ENCODE results near the gene ATP6V1F.

Gene ATP6V1F

GRCh38 chr7:128833946-128834325 is 28.7 kb upstream of the ATP6V1F start:
- Histone ChIP-seq H3K36me3 (ENCODE audit: control insufficient read depth in 1 of 2, insufficient read depth in 2 of 2, low read length in 2 of 2) (peaks cover 41 to 44% of the 10 kb centered on the region in 2 experiments), H3K27me3 (ENCODE audit: insufficient read depth, low read length) (no peaks in the 10 kb centered on the region), H3K79me1 (ENCODE audit: low read length) (peaks cover 34% of the 10 kb centered on the region), H4K91ac (ENCODE audit: low read depth, low read length) (no peak overlapping the region), H2BK12ac (ENCODE audit: low read length) (no peak overlapping the region), H3K4ac (ENCODE audit: low read depth, low read length) (peak overlapping the region; percentile 12), H3K9ac (ENCODE audit: low read length) (no peak overlapping the region), H3K14ac (ENCODE audit: low read length) (no peak overlapping the region), H3K23ac (ENCODE audit: low read length) (no peak overlapping the region), H4K8ac (ENCODE audit: low read depth, low read length) (no peak overlapping the region), H3K4me1 (ENCODE audit: control insufficient read depth in 1 of 2, insufficient read depth in 2 of 2, low read length in 2 of 2) (peaks cover 15 to 25% of the 10 kb centered on the region in 2 experiments), H3K4me3 (ENCODE audit: low read depth, low read length) (no peak overlapping the region), H2BK120ac (ENCODE audit: insufficient read depth, low read length, poor library complexity) (no peak overlapping the region), H3K27ac (ENCODE audit: low read depth, low read length) (peak overlapping the region; percentile 67), H4K12ac (ENCODE audit: low read depth, low read length) (no peak overlapping the region), H3K18ac (ENCODE audit: low read length) (no peak overlapping the region), H3K9me3 (ENCODE audit: insufficient read depth, low read depth, low read length) (peaks cover 5% of the 10 kb centered on the region), H3K79me2 (ENCODE audit: control insufficient read depth, insufficient read depth, low read length, poor library complexity) (peaks cover 14% of the 10 kb centered on the region), H2AK5ac (ENCODE audit: low read length) (no peak overlapping the region), H2AFZ (ENCODE audit: insufficient read depth, low read length, poor library complexity) (no peak overlapping the region), H3K4me2 (ENCODE audit: low read length) (peak overlapping the region; percentile 78), H2BK5ac (ENCODE audit: low read depth, low read length, poor library complexity) (no peak overlapping the region)
- no peak for DNase-seq
- WGBS (ENCODE audit: extremely low coverage, insufficient coverage, insufficient read length) = no CpG with 5 or more reads among the region's 4 CpGs

GRCh38 chr7:128835231-128835751 is 27.4 kb upstream of the ATP6V1F start:
- Histone ChIP-seq H3K14ac (ENCODE audit: low read length) (no peak overlapping the region), H4K91ac (ENCODE audit: low read depth, low read length) (no peak overlapping the region), H4K8ac (ENCODE audit: low read depth, low read length) (no peak overlapping the region), H3K36me3 (ENCODE audit: control insufficient read depth in 1 of 2, insufficient read depth in 2 of 2, low read length in 2 of 2) (peaks cover 55 to 58% of the 10 kb centered on the region in 2 experiments), H3K27ac (ENCODE audit: low read depth, low read length) (no peak overlapping the region), H3K9ac (ENCODE audit: low read length) (no peak overlapping the region), H3K79me1 (ENCODE audit: low read length) (peaks cover 24% of the 10 kb centered on the region), H4K12ac (ENCODE audit: low read depth, low read length) (no peak overlapping the region), H3K27me3 (ENCODE audit: insufficient read depth, low read length) (no peaks in the 10 kb centered on the region), H3K4me2 (ENCODE audit: low read length) (no peak overlapping the region), H3K4ac (ENCODE audit: low read depth, low read length) (no peak overlapping the region), H2BK5ac (ENCODE audit: low read depth, low read length, poor library complexity) (no peak overlapping the region), H3K9me3 (ENCODE audit: insufficient read depth, low read depth, low read length) (peaks cover 5% of the 10 kb centered on the region), H3K79me2 (ENCODE audit: control insufficient read depth, insufficient read depth, low read length, poor library complexity) (peaks cover 14% of the 10 kb centered on the region), H2AK5ac (ENCODE audit: low read length) (no peak overlapping the region), H2BK120ac (ENCODE audit: insufficient read depth, low read length, poor library complexity) (no peak overlapping the region), H3K4me3 (ENCODE audit: low read depth, low read length) (no peak overlapping the region), H3K4me1 (ENCODE audit: control insufficient read depth in 1 of 2, insufficient read depth in 2 of 2, low read length in 2 of 2) (peaks cover 6 to 16% of the 10 kb centered on the region in 2 experiments), H3K18ac (ENCODE audit: low read length) (no peak overlapping the region), H3K23ac (ENCODE audit: low read length) (no peak overlapping the region), H2AFZ (ENCODE audit: insufficient read depth, low read length, poor library complexity) (no peak overlapping the region), H2BK12ac (ENCODE audit: low read length) (no peak overlapping the region)
- no peak for DNase-seq
- WGBS (ENCODE audit: extremely low coverage, insufficient coverage, insufficient read length) = no CpG with 5 or more reads among the region's 16 CpGs

GRCh38 chr7:128835790-128836641 is 26.6 kb upstream of the ATP6V1F start:
- Histone ChIP-seq H3K79me1 (ENCODE audit: low read length) (peaks cover 19% of the 10 kb centered on the region), H2BK12ac (ENCODE audit: low read length) (no peak overlapping the region), H3K4me3 (ENCODE audit: low read depth, low read length) (no peak overlapping the region), H4K8ac (ENCODE audit: low read depth, low read length) (no peak overlapping the region), H2BK120ac (ENCODE audit: insufficient read depth, low read length, poor library complexity) (no peak overlapping the region), H3K36me3 (ENCODE audit: control insufficient read depth in 1 of 2, insufficient read depth in 2 of 2, low read length in 2 of 2) (peaks cover 62 to 65% of the 10 kb centered on the region in 2 experiments), H3K18ac (ENCODE audit: low read length) (no peak overlapping the region), H3K4ac (ENCODE audit: low read depth, low read length) (no peak overlapping the region), H3K4me2 (ENCODE audit: low read length) (no peak overlapping the region), H2AK5ac (ENCODE audit: low read length) (no peak overlapping the region), H3K4me1 (ENCODE audit: control insufficient read depth in 1 of 2, insufficient read depth in 2 of 2, low read length in 2 of 2) (peaks cover 6 to 16% of the 10 kb centered on the region in 2 experiments), H3K9me3 (ENCODE audit: insufficient read depth, low read depth, low read length) (peaks cover 1% of the 10 kb centered on the region), H3K27ac (ENCODE audit: low read depth, low read length) (no peak overlapping the region), H3K14ac (ENCODE audit: low read length) (no peak overlapping the region), H3K23ac (ENCODE audit: low read length) (no peak overlapping the region), H3K79me2 (ENCODE audit: control insufficient read depth, insufficient read depth, low read length, poor library complexity) (peaks cover 8% of the 10 kb centered on the region), H4K91ac (ENCODE audit: low read depth, low read length) (no peak overlapping the region), H2BK5ac (ENCODE audit: low read depth, low read length, poor library complexity) (no peak overlapping the region), H2AFZ (ENCODE audit: insufficient read depth, low read length, poor library complexity) (no peak overlapping the region), H3K9ac (ENCODE audit: low read length) (no peak overlapping the region), H3K27me3 (ENCODE audit: insufficient read depth, low read length) (no peaks in the 10 kb centered on the region), H4K12ac (ENCODE audit: low read depth, low read length) (no peak overlapping the region)
- no CpG with 5 or more reads among the region's 14 CpGs for WGBS (ENCODE audit: extremely low coverage, insufficient coverage, insufficient read length)
- DNase-seq = no peak

GRCh38 chr7:128836729-128837348 is 25.8 kb upstream of the ATP6V1F start:
- H2BK12ac ChIP-seq (ENCODE audit: low read length) = no peak overlapping the region
- H3K14ac ChIP-seq (ENCODE audit: low read length) = no peak overlapping the region
- H3K4me2 ChIP-seq (ENCODE audit: low read length) = no peak overlapping the region
- H3K9me3 ChIP-seq (ENCODE audit: insufficient read depth, low read depth, low read length) = peaks cover 1% of the 10 kb centered on the region
- no peak overlapping the region for H3K27ac ChIP-seq (ENCODE audit: low read depth, low read length)
- H2BK5ac ChIP-seq (ENCODE audit: low read depth, low read length, poor library complexity) = no peak overlapping the region
- peaks cover 5 to 16% of the 10 kb centered on the region in 2 experiments for H3K4me1 ChIP-seq (ENCODE audit: control insufficient read depth in 1 of 2, insufficient read depth in 2 of 2, low read length in 2 of 2)
- H4K91ac ChIP-seq (ENCODE audit: low read depth, low read length) = no peak overlapping the region
- WGBS (ENCODE audit: extremely low coverage, insufficient coverage, insufficient read length) = no CpG with 5 or more reads among the region's 14 CpGs
- H3K79me2 ChIP-seq (ENCODE audit: control insufficient read depth, insufficient read depth, low read length, poor library complexity) = peaks cover 4% of the 10 kb centered on the region
- DNase-seq = no peak
- peaks cover 12% of the 10 kb centered on the region for H3K79me1 ChIP-seq (ENCODE audit: low read length)
- H2AK5ac ChIP-seq (ENCODE audit: low read length) = no peak overlapping the region
- no peak overlapping the region for H3K4ac ChIP-seq (ENCODE audit: low read depth, low read length)
- H4K8ac ChIP-seq (ENCODE audit: low read depth, low read length) = no peak overlapping the region
- no peak overlapping the region for H4K12ac ChIP-seq (ENCODE audit: low read depth, low read length)
- no peak overlapping the region for H3K18ac ChIP-seq (ENCODE audit: low read length)
- no peak overlapping the region for H3K4me3 ChIP-seq (ENCODE audit: low read depth, low read length)
- no peaks in the 10 kb centered on the region for H3K27me3 ChIP-seq (ENCODE audit: insufficient read depth, low read length)
- peaks cover 68 to 71% of the 10 kb centered on the region in 2 experiments for H3K36me3 ChIP-seq (ENCODE audit: control insufficient read depth in 1 of 2, insufficient read depth in 2 of 2, low read length in 2 of 2)
- H3K23ac ChIP-seq (ENCODE audit: low read length) = no peak overlapping the region
- no peak overlapping the region for H3K9ac ChIP-seq (ENCODE audit: low read length)
- no peak overlapping the region for H2BK120ac ChIP-seq (ENCODE audit: insufficient read depth, low read length, poor library complexity)
- no peak overlapping the region for H2AFZ ChIP-seq (ENCODE audit: insufficient read depth, low read length, poor library complexity)
